Epidermal melanocyte (primary cell): Measurements from ENCODE around the gene CNKSR3.
"Not testable (repeated sequence)": the region's sequence is repeated elsewhere in the genome, so short reads cannot be mapped to it uniquely, and the experiment has no call there.

ENCODE experiments used
- DNase-seq: peaks from one replicate; pipeline ENCODE4 v3.0.0; 2011; ENCODE audit warnings: low spot score; ENCODE audit not compliant: insufficient read length

Gene CNKSR3

DNA sequence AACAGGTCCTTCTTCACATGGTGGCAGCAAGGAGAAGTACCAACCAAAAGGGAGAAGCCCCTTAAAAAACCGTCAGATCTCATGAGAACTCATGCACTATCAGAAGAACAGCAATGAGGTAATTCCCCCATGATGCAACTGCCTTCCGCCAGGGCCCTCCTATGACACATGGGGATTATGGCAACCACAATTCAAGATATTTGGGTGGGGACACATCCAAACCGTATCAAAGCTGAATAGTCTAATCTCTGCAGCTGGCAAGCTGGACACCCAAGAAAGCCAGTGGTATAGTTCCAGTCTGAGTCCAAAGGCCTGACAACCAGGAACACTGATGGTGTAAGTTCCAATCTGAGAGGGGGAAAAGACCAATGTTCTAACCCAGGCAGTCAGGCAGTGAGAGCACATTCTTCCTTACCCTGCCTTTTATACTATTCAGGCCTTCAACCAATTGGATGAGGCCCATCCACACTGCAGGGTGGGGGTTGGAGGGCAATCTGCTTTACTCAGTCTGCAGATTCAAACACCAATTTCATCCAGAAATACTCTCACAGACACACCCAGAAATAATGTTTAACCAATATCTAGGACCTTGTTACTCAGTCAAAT, 17.9 kb upstream of the CNKSR3 start:
- no peak for DNase-seq

DNA sequence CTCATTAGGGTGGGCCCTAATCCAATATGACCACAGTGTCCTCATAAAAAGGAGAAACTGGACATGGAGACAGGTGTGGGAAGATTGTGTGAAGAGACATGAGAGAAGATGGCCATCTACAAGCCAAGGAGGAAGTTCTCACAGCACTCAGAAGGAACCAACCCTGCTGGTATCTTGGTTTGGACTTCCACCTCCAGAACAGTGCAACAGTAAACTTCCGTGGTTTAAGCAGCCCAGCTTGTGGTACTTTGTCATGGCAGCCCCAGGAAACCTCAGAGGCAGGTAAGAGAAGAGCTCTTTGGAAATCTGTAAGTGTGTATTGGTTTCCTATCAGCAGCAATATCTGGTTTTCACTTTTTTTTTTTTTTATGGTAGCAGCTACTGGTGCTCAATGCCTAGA, 16.5 kb upstream of the CNKSR3 start:
- DNase-seq: no peak

DNA sequence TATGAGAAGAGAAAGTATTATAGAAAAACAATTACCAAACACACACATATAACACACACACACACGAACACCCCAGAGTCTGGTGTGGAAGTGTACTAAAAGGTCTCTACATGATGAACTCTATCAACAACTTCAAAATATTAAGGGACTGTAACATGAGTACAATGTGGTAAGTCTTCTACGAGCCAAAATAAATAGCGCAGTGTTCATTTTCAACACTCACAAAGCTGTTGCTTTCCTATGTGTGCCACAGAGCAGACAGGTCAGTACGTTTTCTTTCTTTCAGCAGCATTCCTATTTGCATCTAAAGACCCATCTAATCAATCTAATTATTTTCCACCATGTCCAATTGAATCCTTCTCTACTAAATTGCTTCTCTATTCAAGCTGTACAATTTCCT, 12.1 kb upstream of the CNKSR3 start:
- DNase-seq: no peak

DNA sequence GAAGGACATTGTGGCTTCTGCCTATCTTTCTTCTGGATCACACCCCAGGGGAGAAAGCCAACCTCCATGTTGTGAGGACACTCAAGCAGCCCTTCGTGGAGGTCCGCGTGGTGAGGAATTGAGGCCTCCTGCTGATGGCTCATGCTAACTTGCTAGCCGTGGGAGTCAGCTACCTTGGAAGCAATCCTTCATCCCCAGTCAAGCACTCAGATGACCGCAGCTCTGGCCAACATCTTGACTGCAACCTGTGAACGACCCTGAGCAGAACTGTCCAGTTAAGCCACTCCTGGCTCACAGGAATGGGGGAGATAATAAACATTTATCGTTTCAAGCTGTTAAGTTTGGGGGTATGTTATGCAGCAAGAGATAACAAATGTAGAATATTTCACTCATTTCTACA, 10.9 kb upstream of the CNKSR3 start:
- no peak for DNase-seq

DNA sequence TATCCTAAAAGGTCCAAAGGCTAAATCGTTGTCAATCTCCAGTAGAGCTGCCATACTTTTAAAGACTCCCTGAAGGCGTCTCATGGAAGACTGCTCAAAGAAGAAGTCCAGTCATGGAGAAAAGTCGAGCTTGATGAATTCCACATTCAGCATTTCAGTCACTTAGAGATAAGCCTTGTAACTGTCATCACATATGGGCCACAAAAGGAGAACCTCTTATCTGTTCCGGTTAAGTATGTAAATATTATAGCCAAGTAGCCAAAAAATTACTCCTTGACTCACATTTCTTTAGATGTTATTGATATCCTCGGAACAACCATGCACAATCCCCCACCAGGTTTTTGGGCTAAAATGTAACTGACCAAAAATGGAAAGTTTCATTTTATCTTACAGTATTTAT, 9.8 kb upstream of the CNKSR3 start:
- DNase-seq: no peak

DNA sequence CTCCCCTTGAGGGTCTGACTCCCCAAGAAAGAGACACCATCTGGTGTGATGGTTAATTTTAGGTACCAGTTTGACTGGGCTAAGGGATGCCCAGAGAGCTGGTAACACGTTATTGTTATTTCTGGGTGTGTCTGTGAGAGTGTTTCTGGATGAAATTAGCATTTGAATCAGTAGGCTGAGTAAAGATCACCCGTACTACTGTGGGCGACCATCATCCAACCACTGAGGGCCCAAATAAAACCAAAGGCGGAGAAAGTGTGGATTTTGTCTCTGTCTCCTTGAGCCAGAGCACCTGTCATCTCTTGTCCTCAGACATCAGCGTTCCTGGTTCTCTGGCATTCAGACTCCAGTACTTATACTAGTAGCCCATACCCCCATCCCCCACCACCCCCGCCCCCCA, 7.9 kb upstream of the CNKSR3 start:
- no peak for DNase-seq

DNA sequence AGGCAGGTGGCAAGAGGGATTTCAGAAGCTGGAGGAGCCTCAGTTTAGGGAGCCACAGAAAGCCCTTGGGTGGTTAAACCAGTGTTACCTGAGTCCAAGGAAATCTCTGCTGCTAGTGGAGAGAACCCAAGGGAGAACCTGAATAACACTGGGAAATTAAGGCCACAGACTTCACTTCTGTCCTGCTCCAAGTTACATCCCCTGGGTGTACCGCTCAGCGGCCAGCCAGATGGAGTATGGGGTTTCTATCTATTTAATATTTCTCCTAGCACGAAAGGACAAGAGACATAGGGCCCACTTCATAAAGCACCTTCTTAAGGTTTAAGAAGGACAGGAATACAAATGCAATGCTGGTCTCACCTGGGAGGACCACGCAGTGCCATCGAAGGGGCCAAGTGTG, 5.8 kb upstream of the CNKSR3 start:
- DNase-seq: no peak

DNA sequence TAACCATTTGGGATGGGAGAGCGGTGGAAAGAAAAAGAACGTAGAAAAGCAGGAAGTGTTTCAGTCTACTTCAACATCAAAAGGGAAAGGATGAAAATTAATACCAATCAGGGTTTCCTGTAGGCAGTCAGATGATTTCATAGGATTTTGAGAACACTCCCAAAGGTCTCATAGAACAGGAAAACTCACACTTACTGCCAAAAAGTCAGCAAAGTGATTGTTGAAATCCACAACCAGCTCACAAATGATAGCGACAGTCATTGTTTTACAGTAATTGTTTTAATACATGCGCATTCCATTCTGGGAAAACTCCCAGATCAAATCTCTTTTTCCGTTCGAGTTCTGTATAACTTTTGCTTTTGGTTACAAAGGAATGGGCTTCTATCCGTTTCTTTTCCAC, 5.3 kb upstream of the CNKSR3 start:
- no peak for DNase-seq

DNA sequence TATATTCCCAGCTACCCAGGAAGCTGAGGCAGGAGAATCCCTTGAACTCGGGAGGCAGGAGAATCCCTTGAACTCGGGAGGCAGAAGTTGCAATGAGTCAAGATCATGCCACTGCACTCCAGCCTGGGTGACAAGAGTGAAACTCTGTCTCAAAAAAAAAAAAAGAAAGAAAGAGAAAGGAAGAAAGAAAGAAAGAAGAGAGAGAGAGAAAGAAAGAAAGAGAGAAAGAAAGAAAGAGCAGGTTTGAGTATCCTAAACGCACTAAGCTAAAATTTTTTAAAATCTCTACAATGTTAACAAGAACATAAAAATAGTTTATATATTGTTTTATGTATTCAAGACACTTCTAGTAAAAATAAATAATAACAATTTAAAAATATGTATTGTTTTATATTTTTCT, 4.6 kb upstream of the CNKSR3 start:
- DNase-seq: not testable (repeated sequence)

DNA sequence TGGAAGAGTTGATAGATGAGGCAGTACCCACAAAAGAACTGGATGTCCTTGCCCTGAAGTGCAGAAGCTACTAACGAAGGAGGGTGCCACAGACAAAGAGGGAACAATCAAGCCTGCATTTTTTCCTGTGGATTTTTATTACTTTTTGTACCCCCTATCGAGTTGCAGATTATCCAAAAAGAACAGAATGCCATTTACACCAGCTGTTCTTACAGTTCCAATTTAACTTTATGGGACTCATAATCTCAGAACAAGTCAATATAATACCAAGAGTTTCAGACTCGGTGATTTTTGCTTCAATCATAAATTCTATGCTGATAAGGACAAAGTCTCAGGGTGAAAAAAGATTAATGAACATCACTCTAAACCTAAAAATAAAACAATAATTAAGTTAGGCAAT, 4.0 kb upstream of the CNKSR3 start:
- no peak for DNase-seq

DNA sequence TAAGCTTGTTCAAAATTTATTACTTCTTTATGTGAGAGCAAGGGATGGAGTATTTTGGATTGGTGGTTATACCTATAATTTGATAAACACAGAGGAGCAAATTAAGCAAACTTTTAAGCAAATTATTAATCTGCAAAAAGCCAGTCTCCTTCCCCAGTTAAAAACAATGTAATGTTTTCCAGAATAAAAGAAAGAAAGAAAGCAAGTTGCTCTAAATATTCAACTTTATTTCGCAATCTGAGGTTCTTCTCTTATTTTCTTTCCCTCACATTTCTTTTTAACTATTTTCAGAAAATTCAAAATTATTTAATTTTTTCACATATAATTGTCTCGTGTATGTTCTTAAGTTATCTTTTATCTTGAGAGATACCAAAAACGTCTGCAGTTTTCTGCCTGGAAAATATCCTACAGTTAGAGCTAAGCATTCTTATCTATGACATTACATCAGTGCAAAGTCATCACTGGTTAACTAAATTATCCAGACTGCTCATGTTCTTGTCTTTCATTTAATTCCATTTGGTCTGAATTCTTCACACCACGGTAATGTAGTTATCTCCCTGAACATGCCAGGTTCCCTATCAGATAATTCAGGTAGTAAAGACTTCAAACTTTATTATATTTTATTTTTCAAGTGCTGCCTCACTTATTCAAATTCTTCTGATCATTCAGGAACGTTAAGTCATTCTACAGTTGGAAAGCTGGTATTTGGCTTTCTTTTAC, 3.3 kb upstream of the CNKSR3 start:
- DNase-seq: no peak

DNA sequence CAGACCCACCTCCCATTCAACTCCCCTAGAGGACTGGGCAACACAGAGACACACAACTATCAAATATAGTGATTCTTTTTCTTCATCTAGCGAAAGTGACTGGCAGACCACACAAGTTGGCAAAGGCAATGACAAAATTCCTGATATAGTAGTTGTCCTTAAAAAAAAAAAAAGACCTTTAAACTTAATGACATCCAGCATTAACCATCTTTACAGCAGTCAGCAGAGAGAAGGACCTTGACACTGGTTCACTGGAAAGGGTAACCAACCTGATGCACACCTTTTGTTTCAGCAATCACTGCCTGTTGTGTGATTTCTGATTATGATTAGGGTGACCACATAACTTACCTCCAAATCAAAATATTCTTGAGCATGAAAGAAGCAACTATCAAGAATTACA, 1.7 kb upstream of the CNKSR3 start:
- no peak for DNase-seq

DNA sequence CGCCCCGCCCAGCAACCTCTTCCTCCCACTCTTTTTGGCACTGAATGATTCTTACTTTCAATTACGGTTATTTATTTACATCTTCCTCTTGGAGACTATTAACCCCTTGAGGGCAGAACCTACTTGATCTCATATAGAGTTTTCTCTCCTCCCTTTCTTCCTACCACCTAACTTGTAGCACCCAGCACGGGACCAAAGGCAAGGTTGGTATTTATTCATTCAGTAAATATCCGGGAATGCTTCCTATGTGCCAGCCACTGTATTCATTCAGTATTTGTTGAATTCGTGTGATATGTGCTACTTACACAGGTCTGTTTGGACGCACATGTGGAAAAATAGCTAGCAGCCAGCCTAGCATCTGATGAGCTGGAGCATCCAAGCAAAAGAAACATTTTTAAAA, 1.3 kb upstream of the CNKSR3 start:
- no peak for DNase-seq

DNA sequence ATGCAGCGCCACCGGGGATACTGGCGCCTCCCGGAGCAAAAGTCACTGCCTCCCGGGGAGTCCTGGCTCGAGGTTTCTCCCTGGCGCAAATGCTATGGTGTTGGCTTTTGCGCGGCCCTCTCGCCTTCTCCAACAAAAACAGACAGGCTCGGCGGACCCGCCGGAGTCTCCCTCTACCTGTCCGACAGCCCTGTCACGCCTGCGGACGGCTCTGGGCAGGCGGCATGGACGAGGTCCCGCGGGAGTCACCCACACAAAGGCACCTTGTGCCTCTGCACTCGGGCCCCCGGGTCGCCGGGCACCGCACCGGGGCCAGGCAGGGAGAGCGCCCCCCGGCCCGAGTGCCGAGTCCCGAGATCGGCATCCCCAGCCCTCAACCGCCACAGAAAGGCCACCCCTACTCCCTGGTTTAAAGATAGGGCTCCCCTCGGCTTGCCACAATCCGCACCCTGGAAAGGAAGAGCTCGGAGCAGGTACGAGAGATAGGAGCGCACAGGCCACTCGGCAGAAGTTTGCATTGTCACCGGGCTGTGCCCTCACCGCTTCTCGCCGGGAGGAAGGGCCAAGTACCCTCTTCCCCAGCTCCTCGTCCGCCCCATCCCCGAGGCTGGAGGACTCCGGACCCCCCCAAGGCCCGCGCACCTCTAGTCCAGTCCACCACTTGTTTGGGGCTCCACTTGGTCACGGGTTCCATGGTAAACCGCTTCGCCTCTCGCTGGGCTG, 903 bp downstream of the CNKSR3 start:
- DNase-seq: no peak

DNA sequence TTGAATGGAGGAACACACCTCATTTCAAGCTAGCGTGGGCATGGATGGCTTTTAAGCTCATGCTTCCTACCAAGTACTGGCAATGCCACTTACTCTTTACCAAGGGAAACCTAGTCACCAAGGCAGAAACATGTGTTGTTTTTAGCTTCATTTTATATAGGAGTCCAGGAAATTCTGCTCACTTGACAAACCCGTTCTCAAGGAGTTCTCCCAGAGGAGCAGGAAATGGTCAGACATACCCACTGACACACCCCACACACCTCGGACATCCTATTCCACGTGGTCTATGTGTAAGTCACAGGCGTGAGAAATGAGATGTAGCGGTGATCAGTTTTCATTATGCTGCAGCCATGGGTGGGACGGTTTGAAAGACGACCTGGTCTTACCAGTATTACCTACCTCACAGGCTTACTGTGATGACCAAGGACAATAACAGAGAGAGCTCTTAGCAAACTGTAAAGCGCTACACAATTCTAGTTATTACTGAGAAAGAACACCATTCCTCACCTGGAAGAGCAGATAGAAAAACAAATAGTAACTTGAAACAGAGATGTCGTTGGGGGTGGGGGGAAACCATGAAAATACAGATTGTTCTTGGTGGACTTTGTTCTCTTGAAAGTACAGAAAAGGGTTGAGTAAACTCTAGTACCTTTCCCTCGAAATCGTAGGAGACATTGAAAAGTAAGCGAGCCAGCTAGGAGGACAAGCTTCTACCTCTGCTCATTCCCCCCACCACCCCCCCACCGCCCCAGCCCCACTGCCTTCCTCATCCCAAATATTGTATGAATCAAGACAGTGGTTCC, 1.7 kb downstream of the CNKSR3 start:
- DNase-seq: no peak

DNA sequence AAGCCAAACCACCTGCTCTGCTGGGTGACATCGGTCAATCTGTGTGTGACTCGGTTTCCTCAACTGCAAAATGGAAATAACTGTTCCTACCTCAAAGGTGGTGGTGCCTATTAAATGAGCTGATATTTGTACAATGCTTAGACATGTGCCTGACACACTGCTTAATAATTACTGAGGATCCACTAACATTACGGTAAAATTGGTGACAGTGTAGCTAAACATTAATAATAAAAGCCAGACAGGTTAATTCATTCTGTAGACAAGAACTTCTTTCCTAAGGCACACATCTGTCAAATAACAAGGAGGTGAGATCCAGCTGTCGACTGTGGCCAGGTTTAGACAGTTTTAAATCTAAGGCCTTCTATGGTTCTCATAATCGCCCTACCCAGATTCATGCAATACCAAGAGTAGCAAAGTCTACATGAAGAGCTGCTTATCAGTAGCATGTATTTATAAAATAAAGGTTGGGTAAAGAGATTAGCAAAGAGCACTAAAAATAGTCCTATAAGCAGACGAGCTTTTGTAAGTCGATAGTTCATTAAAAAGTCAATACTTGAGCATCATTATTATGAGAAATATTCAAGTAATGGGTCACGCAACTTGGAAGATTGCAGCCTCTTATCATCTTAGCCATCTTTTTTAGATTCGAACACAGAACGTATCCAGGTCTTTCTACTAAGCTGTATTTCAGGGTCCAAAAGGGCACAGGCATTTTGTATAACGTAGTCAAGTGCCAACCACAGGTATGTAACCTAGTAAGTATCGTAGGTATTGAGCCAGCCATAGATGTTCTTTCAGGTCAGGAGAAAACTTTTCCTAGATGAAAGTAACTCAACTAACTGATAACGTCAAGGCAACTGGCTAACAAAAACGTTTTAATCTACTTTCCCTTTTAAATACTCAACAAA, 3.2 kb downstream of the CNKSR3 start:
- no peak for DNase-seq

DNA sequence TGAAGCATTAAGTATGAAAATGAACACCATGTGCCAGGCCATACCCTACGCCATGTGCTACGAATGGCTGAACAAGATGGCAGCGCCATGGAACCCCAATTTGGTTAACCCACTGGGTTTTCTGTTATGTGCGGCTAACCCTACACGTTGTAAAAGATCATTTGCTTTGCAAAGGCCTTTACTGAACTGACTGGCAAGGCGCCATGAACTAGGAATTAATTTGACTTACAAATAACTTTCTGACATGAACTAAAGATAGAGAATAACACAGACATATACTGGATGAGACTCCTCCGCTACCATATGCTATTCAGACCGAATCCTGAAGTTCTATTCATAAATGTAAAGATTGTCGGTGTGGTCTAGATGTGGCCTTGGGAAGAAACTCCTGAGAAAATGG, 3.9 kb downstream of the CNKSR3 start:
- no peak for DNase-seq

DNA sequence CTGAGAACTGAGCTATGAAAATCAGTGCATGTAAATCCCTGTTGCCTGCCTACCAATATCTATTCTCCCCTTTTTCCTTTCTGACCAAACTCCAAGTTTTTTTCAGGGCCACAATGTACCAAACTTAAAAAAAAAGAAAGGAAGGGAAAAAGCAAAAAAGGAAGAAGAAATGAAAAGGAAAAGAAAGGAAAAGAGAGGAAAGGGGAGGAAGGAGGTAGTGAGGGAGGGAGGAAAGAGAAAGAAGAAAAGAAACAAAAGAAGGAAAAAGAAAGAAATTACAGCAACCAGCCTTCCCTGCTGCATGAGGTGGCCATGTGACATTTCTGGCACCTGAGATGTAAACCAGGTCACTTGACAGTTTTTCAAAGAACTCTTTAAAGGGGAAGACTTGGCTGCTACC, 4.4 kb downstream of the CNKSR3 start:
- DNase-seq: no peak

DNA sequence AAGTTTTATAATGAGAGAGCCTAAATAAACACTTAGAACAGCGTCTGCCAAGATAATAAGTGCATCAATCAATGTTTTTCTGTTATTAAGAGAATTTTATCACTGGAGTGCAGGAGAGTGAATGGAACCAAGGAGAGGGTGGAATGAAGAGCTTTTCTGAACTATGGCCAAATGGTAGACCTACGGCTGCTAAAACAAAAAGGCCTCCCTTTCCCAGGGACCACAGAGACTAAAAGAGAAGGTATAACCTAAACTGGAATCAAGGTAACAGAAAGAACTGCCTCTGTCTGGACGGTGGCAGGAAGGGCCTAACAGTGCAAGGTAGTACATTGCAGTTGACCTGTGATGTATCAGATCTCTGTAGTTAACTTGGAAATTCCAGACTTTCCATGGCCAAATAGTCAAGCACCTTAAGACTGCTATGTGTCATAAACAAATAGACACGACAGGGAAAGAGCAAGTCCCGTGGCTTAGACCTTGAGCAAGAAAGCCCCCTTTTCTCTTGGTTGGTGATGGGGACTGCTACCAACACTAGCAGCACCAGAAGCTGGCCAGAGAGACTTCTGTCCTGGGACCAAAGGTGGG, 5.5 kb downstream of the CNKSR3 start:
- no peak for DNase-seq

DNA sequence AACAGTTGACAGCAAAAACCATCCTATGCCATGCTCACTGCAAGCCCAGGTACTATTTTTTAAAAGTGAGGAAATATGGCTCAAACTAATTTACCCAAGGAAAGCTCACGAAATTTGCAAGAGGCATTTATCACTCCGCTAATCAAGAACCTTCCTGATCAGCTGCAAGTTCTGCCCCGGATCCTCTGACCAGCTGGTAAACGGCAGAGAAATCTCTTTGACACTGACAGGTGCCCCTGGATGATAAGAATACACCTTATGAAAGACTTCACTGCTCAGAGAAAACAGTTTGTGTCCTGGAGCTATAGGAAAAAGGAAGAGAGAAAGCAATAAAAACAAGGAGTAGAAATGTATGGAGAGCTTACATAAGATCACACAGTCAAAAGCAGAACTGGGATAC, 6.4 kb downstream of the CNKSR3 start:
- DNase-seq: no peak

DNA sequence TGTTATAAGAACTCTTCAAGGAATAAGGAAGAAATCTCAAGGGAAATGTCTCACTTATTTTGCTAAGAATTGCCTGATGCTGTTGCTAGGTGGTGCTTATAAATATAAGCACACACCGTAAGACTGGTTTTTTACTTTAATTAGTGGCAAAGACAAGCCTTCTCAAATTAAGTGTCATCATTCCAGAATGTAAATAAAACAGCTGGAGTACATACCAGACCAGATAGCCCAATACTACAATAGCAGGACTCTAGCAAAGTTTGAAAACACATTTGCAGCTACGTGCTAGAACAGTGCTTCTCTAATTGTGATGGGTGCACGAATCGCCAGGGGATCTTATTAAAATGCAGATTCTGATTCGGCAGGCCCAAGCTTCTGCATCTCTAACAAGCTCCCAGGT, 6.8 kb downstream of the CNKSR3 start:
- DNase-seq: no peak
